Metanephros (tissue), 2 donors: ENCODE results near the gene ZNF534. TPM values are rescaled to one million over a fixed set of nuclear protein-coding genes. Genes with fewer than 3 reads are reported as not detected.

Experiments used
- small RNA-seq: library from RNA; depleted of rRNA; stranded (forward); fragments of <200 nt; gene quantifications from one replicate; pipeline ENCODE3, GENCODE V24; 2014; ENCODE audit warnings: low replicate concordance
- total RNA-seq: library from RNA; depleted of rRNA; stranded (reverse); fragments of >200 nt; gene quantifications from one replicate; pipeline ENCODE4 v1.2.3, GENCODE V29; 2014

Gene ZNF534
- total RNA-seq = 0.47 TPM

GRCh38 chr19:52428937-52429336 lies at the start of gene ZNF534:
TSS of gene ZNF534 (plus strand) at chr19:52429148. CDS start at chr19:52431475, 2,327 bp downstream.

GRCh38 chr19:52397310-52398080 lies 31.5 kb upstream of the ZNF534 start, which contains the start of gene ZNF528:
TSS of gene ZNF528 (plus strand) at chr19:52397849. CDS start at chr19:52402014, 4,165 bp downstream.

GRCh38 chr19:52453324-52454094 lies 24.6 kb downstream of the ZNF534 start, which contains the start of gene ZNF578:
TSS of gene ZNF578 (plus strand) at chr19:52453553. CDS start at chr19:52501846, 48,293 bp downstream.

Small RNA genes within 50 kb of the gene (small RNA-seq; reads per million reads assigned to genes)
- not detected for gene AC010332.1

Other genes starting within 250 kb of the ZNF534 start
- 194 TPM for gene PPP2R1A, start 239.1 kb upstream of the ZNF534 start, total RNA-seq
- gene ZNF766, start 159.6 kb upstream of the ZNF534 start, total RNA-seq = 12.0 TPM
- gene ZNF480, start 132.0 kb upstream of the ZNF534 start, total RNA-seq = 8.2 TPM
- 6.6 TPM for gene ZNF610, start 92.9 kb upstream of the ZNF534 start, total RNA-seq
- gene ZNF880, start 59.2 kb upstream of the ZNF534 start, total RNA-seq = 26.6 TPM
- 38.7 TPM for gene ZNF528, start 31.3 kb upstream of the ZNF534 start, total RNA-seq
- gene ZNF578, start 24.4 kb downstream of the ZNF534 start, total RNA-seq = 6.3 TPM
- 29.7 TPM for gene ZNF808, start 98.5 kb downstream of the ZNF534 start, total RNA-seq
- gene ZNF701, start 141.1 kb downstream of the ZNF534 start, total RNA-seq = 23.2 TPM
- gene ZNF83, start 209.2 kb downstream of the ZNF534 start, total RNA-seq = 86.5 TPM